Left lobe of liver (tissue), 2 donors: ENCODE data around the gene GPN1. TPM values are rescaled to one million over a fixed set of nuclear protein-coding genes. Genes with fewer than 3 reads are reported as not detected.
"Not testable (repeated sequence)": the region's sequence is repeated elsewhere in the genome, so short reads cannot be mapped to it uniquely, and the experiment has no call there.

ENCODE experiments used
- ATAC-seq: fragments of 200-7000 bp; cut with Tn5 transposase; one replicate; pipeline ENCODE4 v1.9.1; 2020; ENCODE audit warnings: mild to moderate bottlenecking, moderate library complexity
- DNase-seq: peaks from one replicate; pipeline ENCODE4 v3.0.0-alpha.2; 2020; ENCODE audit warnings: low spot score
- total RNA-seq: library from RNA; stranded (reverse); gene quantifications from one replicate; pipeline ENCODE4 v1.2.1, GENCODE V29; 2021
- donor health status: DM: no; HTN: no; CAD: no; lungs with moderate emphysema.
- donor health status: DM: no; HTN: yes; CAD: no.

The GPN1 gene
- total RNA-seq, 1 donor from 2014 or later = 8.6 TPM

GRCh38 chr2:27626921-27627320, 1.9 kb upstream of the GPN1 start:
- DNase-seq, ATAC-seq: not testable (repeated sequence)

- DNase-seq = no peak
Measured at GRCh38 chr2:27627963-27628766, 685 bp upstream of the GPN1 start.

GRCh38 chr2:27630257-27630656, 1.4 kb downstream of the GPN1 start:
- DNase-seq, ATAC-seq: not testable (repeated sequence)

More at GRCh38 chr2:27627963-27628766, 685 bp upstream of the GPN1 start:
- ATAC-seq = peak; percentile 63

GRCh38 chr2:27634291-27634690, 5.4 kb downstream of the GPN1 start:
- no peak for DNase-seq

GRCh38 chr2:27636766-27637165, 7.9 kb downstream of the GPN1 start:
- no peak for DNase-seq
- no peak for ATAC-seq

More at GRCh38 chr2:27634291-27634690, 5.4 kb downstream of the GPN1 start:
- no peak for ATAC-seq

- DNase-seq = no peak
- no peak for ATAC-seq
Measured at GRCh38 chr2:27638037-27638637, 9.3 kb downstream of the GPN1 start.

GRCh38 chr2:27638709-27639108, 9.9 kb downstream of the GPN1 start:
- no peak for ATAC-seq
- no peak for DNase-seq

GRCh38 chr2:27640722-27641245, 11.9 kb downstream of the GPN1 start:
- ATAC-seq = no peak
- no peak for DNase-seq

GRCh38 chr2:27645197-27645596, 16.3 kb downstream of the GPN1 start:
- DNase-seq (no peak), ATAC-seq (no peak)

GRCh38 chr2:27647289-27647688, 18.4 kb downstream of the GPN1 start:
- no peak for ATAC-seq
- DNase-seq = no peak

- no peak for ATAC-seq
- no peak for DNase-seq
Measured at GRCh38 chr2:27647737-27648136, 18.9 kb downstream of the GPN1 start.

- no peak for DNase-seq
Measured at GRCh38 chr2:27651056-27651455, 22.2 kb downstream of the GPN1 start.

GRCh38 chr2:27652341-27652740, 23.5 kb downstream of the GPN1 start:
- ATAC-seq (no peak), DNase-seq (no peak)

More at GRCh38 chr2:27651056-27651455, 22.2 kb downstream of the GPN1 start:
- ATAC-seq = no peak

GRCh38 chr2:27652790-27653189, 23.9 kb downstream of the GPN1 start:
- ATAC-seq (no peak), DNase-seq (no peak)

GRCh38 chr2:27653397-27653796, 24.5 kb downstream of the GPN1 start:
- DNase-seq = no peak

GRCh38 chr2:27655155-27655951, 26.5 kb downstream of the GPN1 start:
- no peak for DNase-seq
- peak; percentile 82 for ATAC-seq

More at GRCh38 chr2:27653397-27653796, 24.5 kb downstream of the GPN1 start:
- ATAC-seq = no peak

- ATAC-seq (no peak), DNase-seq (no peak)
Measured at GRCh38 chr2:27661371-27661770, 32.5 kb downstream of the GPN1 start.

- DNase-seq = peak; percentile 75
Measured at GRCh38 chr2:27663285-27664153, 34.7 kb downstream of the GPN1 start, which contains the start of the genes SLC4A1AP and SUPT7L. SLC4A1AP (plus strand) TSS chr2:27663889; CDS start chr2:27663915, 26 bp downstream. SUPT7L (minus strand) TSS chr2:27663614; CDS start chr2:27662192, 1,422 bp downstream.

GRCh38 chr2:27664154-27664574, 35.3 kb downstream of the GPN1 start:
- DNase-seq = no peak

More at GRCh38 chr2:27663285-27664153, 34.7 kb downstream of the GPN1 start, which contains the start of the genes SLC4A1AP and SUPT7L:
- ATAC-seq = peak; percentile 90

More at GRCh38 chr2:27664154-27664574, 35.3 kb downstream of the GPN1 start:
- ATAC-seq = peak; percentile 9
